ENCODE results near the gene TM2D1. TPM values are rescaled to one million over a fixed set of nuclear protein-coding genes. Genes with fewer than 3 reads are reported as not detected.

TM2D1 gene
- total and polyA plus RNA-seq, 9 of the 15 experiments (the other 6 are each of a cell fraction or from before 2014, with no cell fraction given): 24.5 to 65.2 (median 47.7) TPM

- no peaks in the 10 kb centered on the region for H4K20me1 ChIP-seq (replicated peaks; ENCODE audit: control insufficient read depth, insufficient read depth, low read length)
- in situ Hi-C loops (cut with MboI): no loop called here
- no TSS peak for BruUV-seq (replicated peaks)
- 16% methylated on average over 4 of the region's 4 CpGs for WGBS (ENCODE audit: insufficient coverage, low coverage, missing lambda C conversion rate)
- H3K27ac ChIP-seq (ENCODE audit: extremely low read depth, low read depth, low read length): no peak overlapping the region
- H3K27me3 ChIP-seq (ENCODE audit: control insufficient read depth in 2 of 2, insufficient read depth in 2 of 2, low read length in 2 of 2): peaks cover 0 to 16% of the 10 kb centered on the region in 2 experiments; a peak in 3 of 5 replicates
- no peak overlapping the region for H2AFZ ChIP-seq (ENCODE audit: low read depth, low read length)
- H3K9me3 ChIP-seq (replicated peaks; ENCODE audit: control insufficient read depth, insufficient read depth, low read depth, low read length): no peaks in the 10 kb centered on the region
- DNase-seq (ENCODE audit: extremely low read depth in 1 of 4, low spot score in 3 of 4): no peak
- no peak for ATAC-seq
- POLR2A ChIA-PET: no interaction called here
- H3K4me3 ChIP-seq: no peak overlapping the region
- no peaks in the 10 kb centered on the region for H3K79me2 ChIP-seq (ENCODE audit: control insufficient read depth, insufficient read depth, low read length)
- H3K4me1 ChIP-seq (replicated peaks in 1 of 2; ENCODE audit: control insufficient read depth in 2 of 2, insufficient read depth in 2 of 2, low read length in 2 of 2): no peaks in the 10 kb centered on the region
- H3K4me2 ChIP-seq (ENCODE audit: insufficient read depth, low read length): no peak overlapping the region
- intact Hi-C loops (cut with micrococcal nuclease): loop anchor here (10.0 kb wide), 1 partner anchor 62 kb away; no protein-coding TSS in a partner anchor
- TF ChIP-seq TAL1 (IDR thresholded peaks at IDR 0.05) (no peak), CCNT2 (IDR thresholded peaks at IDR 0.05; ENCODE audit: borderline replicate concordance, extremely low read depth, insufficient read length, low read depth, low read length) (no peak)
- H3K36me3 ChIP-seq (ENCODE audit: control insufficient read depth, insufficient read depth, low read length): no peaks in the 10 kb centered on the region
- no peak overlapping the region for H3K9ac ChIP-seq (ENCODE audit: insufficient read depth in 1 of 2, low read depth in 2 of 2, low read length in 2 of 2)
- CTCF ChIA-PET (ENCODE audit: low intra/inter-chr PET ratio): no interaction called here
- FAIRE-seq: no peak
- no peaks in the 10 kb centered on the region for H3K9me1 ChIP-seq (ENCODE audit: control insufficient read depth, insufficient read depth, low read length)
These were observed 52.6 kb downstream of the TM2D1 start for GRCh38 chr1:61672376-61672775.

GRCh38 chr1:61670445-61670844 is 54.5 kb downstream of the TM2D1 start:
- DNase-seq (ENCODE audit: extremely low read depth in 1 of 4, low spot score in 3 of 4) (no peak), FAIRE-seq (no peak), ATAC-seq (no peak)
- Histone ChIP-seq H3K9me1 (ENCODE audit: control insufficient read depth, insufficient read depth, low read length) (no peaks in the 10 kb centered on the region), H2AFZ (ENCODE audit: low read depth, low read length) (no peak overlapping the region), H3K36me3 (ENCODE audit: control insufficient read depth, insufficient read depth, low read length) (no peaks in the 10 kb centered on the region), H3K9ac (ENCODE audit: insufficient read depth in 1 of 2, low read depth in 2 of 2, low read length in 2 of 2) (no peak overlapping the region), H3K79me2 (ENCODE audit: control insufficient read depth, insufficient read depth, low read length) (no peaks in the 10 kb centered on the region), H3K27ac (ENCODE audit: extremely low read depth, low read depth, low read length) (no peak overlapping the region), H3K9me3 (replicated peaks; ENCODE audit: control insufficient read depth, insufficient read depth, low read depth, low read length) (no peaks in the 10 kb centered on the region), H3K27me3 (ENCODE audit: control insufficient read depth in 2 of 2, insufficient read depth in 2 of 2, low read length in 2 of 2) (peaks cover 6 to 20% of the 10 kb centered on the region in 2 experiments; a peak in 3 of 5 replicates), H4K20me1 (replicated peaks; ENCODE audit: control insufficient read depth, insufficient read depth, low read length) (no peaks in the 10 kb centered on the region), H3K4me2 (ENCODE audit: insufficient read depth, low read length) (no peak overlapping the region), H3K4me1 (replicated peaks in 1 of 2; ENCODE audit: control insufficient read depth in 2 of 2, insufficient read depth in 2 of 2, low read length in 2 of 2) (no peaks in the 10 kb centered on the region), H3K4me3 (no peak overlapping the region)
- CTCF ChIA-PET (ENCODE audit: low intra/inter-chr PET ratio): no interaction called here
- BruUV-seq (replicated peaks): no TSS peak
- TF ChIP-seq SP2 (IDR thresholded peaks at IDR 0.05; ENCODE audit: extremely low read depth, low read depth, low read length, poor library complexity, severe bottlenecking) (no peak), ZNF277 (CRISPR knock-in tag; IDR thresholded peaks at IDR 0.05; ENCODE audit: borderline replicate concordance) (no peak), ATF3 (IDR thresholded peaks at IDR 0.05) (no peak), ATF3 (CRISPR knock-in tag; conservative IDR thresholded peaks at IDR 0.05) (no peak), CBX2 (IDR thresholded peaks at IDR 0.05; ENCODE audit: insufficient read depth, low read length, poor library complexity, severe bottlenecking) (no peak), NFIX (CRISPR knock-in tag; IDR thresholded peaks at IDR 0.05; ENCODE audit: low read depth) (no peak)
- intact Hi-C loops (cut with micrococcal nuclease) (loop anchor here (10.0 kb wide), 1 partner anchor 64 kb away; no protein-coding TSS in a partner anchor), in situ Hi-C loops (cut with MboI) (no loop called here)
- 6% methylated on average over 2 of the region's 2 CpGs for WGBS (ENCODE audit: insufficient coverage, low coverage, missing lambda C conversion rate)
- POLR2A ChIA-PET: no interaction called here

Data from K562 (cell line).